ENCODE data around the gene ZC3H12D.

ZC3H12D gene

GRCh38 chr6:149414821-149415220 lies 70.0 kb downstream of the ZC3H12D start:
- no peak for DNase-seq (ENCODE audit: low read depth)
- TF ChIP-seq CTCF (conservative IDR thresholded peaks at IDR 0.05; ENCODE audit: low read length), result no peak
- no peak overlapping the region for H3K4me3 ChIP-seq (ENCODE audit: low read length)

GRCh38 chr6:149414009-149414408 lies 70.8 kb downstream of the ZC3H12D start:
- no peak overlapping the region for H3K4me3 ChIP-seq (ENCODE audit: low read length)
- no peak for DNase-seq (ENCODE audit: low read depth)
- no peak for TF ChIP-seq CTCF (conservative IDR thresholded peaks at IDR 0.05; ENCODE audit: low read length)

- no peak overlapping the region for H3K4me3 ChIP-seq (ENCODE audit: low read length)
- no peak for DNase-seq (ENCODE audit: low read depth)
- TF ChIP-seq CTCF (conservative IDR thresholded peaks at IDR 0.05; ENCODE audit: low read length), result no peak
Measured at GRCh38 chr6:149410557-149410956, 74.3 kb downstream of the ZC3H12D start.

GRCh38 chr6:149409617-149410016 lies 75.2 kb downstream of the ZC3H12D start:
- DNase-seq (ENCODE audit: low read depth), result no peak
- TF ChIP-seq CTCF (conservative IDR thresholded peaks at IDR 0.05; ENCODE audit: low read length), result no peak
- H3K4me3 ChIP-seq (ENCODE audit: low read length), result no peak overlapping the region

DNA sequence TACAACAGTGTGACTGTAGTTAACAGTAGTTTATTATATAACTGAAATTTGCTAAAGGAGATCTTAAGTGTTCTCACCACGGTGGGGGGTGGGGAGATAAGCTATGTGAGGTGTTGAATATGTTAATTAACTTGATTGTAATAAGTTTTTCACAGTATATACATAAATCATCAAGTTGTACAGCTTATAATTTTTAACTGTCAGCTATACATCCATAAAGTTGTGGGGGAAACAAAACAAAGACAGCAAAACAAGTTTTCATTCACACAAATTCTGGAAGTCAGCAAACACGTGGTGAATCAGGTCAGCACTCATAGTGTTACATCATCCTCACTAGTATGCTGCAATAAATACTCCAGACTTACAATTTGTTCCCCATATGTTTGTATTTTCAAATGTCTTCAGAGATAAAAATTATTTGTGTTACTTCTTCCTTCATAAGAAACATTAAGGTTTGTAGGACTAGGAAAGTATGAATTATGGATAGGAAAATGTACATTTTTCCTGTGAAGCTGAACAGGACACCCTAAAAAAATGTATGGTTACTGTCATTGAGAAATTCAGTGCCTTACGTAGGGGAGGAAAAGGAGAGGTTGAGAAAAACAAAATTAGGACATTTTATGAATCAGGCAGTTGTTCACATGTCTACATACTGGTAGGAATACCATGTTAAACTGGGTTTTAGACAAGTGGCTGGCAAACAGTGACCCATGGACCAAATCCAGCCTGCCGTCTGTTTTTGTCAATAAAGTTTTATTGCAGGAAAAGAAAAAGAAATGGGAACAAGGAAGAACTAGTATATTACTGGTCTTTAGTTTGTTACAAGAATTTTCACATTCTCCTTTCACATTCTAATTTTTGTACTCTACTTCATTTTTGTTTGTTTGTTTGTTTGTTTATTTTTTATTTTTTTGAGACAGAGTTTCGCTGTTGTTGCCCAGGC lies 78.7 kb downstream of the ZC3H12D start:
- no peak for TF ChIP-seq CTCF (conservative IDR thresholded peaks at IDR 0.05; ENCODE audit: low read length)
- no peak overlapping the region for H3K4me3 ChIP-seq (ENCODE audit: low read length)
- DNase-seq (ENCODE audit: low read depth), result peak; percentile 66

DNA sequence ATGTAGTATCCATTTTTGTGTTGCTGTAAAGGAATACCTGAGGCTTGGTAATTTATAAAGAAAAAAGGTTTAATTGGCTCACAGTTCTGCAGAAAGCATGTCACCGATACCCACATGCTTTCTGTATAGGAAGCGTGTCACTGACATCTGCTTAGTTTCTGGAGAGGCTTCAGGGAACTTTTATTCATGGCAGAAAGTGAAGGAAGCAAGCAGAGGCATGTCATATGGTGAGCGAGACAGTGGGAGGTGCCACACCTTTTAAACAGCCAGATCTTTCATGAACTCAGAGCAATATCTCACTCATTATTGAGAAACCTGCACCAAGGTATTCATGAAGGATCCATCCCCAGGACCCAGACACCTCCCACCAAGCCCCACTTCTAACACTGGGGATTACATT lies 81.3 kb downstream of the ZC3H12D start:
- H3K4me3 ChIP-seq (ENCODE audit: low read length), result no peak overlapping the region
- no peak for DNase-seq (ENCODE audit: low read depth)
- TF ChIP-seq CTCF (conservative IDR thresholded peaks at IDR 0.05; ENCODE audit: low read length), result no peak

DNA sequence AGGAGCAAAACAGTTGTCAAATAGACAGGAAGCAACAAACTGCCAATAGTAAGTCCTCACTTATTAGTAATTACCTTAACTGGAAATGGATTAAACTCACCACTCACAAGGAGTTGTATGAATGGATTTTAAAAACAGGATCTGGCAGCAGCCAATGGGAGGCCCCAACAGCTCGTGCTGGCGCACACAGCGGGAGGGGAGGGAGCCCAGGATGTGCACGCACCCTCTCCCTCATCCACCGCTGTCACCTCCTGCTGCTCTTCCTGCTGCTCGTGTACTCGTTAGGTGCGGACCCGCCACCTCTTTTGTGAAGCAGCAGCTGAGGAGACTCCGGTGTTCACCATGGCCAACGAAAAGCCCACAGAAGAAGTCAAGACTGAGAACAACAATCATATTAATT lies 84.8 kb downstream of the ZC3H12D start, which contains the start of gene SUMO4:
Gene SUMO4 (plus strand): TSS at position 213 of the 400 bp plus-strand sequence. CDS start 130 bp downstream, at position 343.
- no peak for DNase-seq (ENCODE audit: low read depth)
- no peak within 1 kb of the TSS for H3K4me3 ChIP-seq (ENCODE audit: low read length)
- no peak for TF ChIP-seq CTCF (conservative IDR thresholded peaks at IDR 0.05; ENCODE audit: low read length)

All from AG10803 (cell line).